Measurements from ENCODE around the gene PRR9. TPM values are rescaled to one million over a fixed set of nuclear protein-coding genes. Genes with fewer than 3 reads are reported as not detected.
"Not testable (repeated sequence)": the region's sequence is repeated elsewhere in the genome, so short reads cannot be mapped to it uniquely, and the experiment has no call there.

Gene PRR9
- not detected for polyA plus RNA-seq (2012; ENCODE audit: low read depth, missing spikeins)

GRCh38 chr1:153217212-153217611, at the start of gene PRR9:
PRR9 (plus strand) TSS chr1:153217584; CDS start chr1:153218145, 561 bp downstream.
- FAIRE-seq (no peak), DNase-seq (ENCODE audit: insufficient read length, low spot score) (no peak)
- TF ChIP-seq SPI1 (IDR thresholded peaks at IDR 0.05; ENCODE audit: low read depth, low read length) (no peak), POU2F2 (IDR thresholded peaks at IDR 0.05; ENCODE audit: low read depth, low read length) (no peak), TAF1 (IDR thresholded peaks at IDR 0.05; ENCODE audit: low read depth, low read length) (no peak), POLR2AphosphoS5 (IDR thresholded peaks at IDR 0.05; ENCODE audit: low read depth, low read length) (no peak), PAX5 (IDR thresholded peaks at IDR 0.05; ENCODE audit: insufficient read depth, low read length, severe bottlenecking) (no peak), POLR2A (IDR thresholded peaks at IDR 0.05; ENCODE audit: low read depth, low read length) (no peak)

- no peak for DNase-seq (ENCODE audit: insufficient read length, low spot score)
- TF ChIP-seq POLR2AphosphoS5 (IDR thresholded peaks at IDR 0.05; ENCODE audit: low read depth, low read length), result no peak
- FAIRE-seq, result no peak
Observed at GRCh38 chr1:153168686-153169085, 48.7 kb upstream of the PRR9 start.

- DNase-seq (ENCODE audit: insufficient read length, low spot score) (no peak), FAIRE-seq (no peak)
- TF ChIP-seq POLR2A (IDR thresholded peaks at IDR 0.05; ENCODE audit: low read depth, low read length) (no peak), POLR2AphosphoS5 (IDR thresholded peaks at IDR 0.05; ENCODE audit: low read depth, low read length) (no peak), TAF1 (IDR thresholded peaks at IDR 0.05; ENCODE audit: low read depth, low read length) (no peak), SPI1 (IDR thresholded peaks at IDR 0.05; ENCODE audit: low read depth, low read length) (no peak), PAX5 (IDR thresholded peaks at IDR 0.05; ENCODE audit: insufficient read depth, low read length, severe bottlenecking) (no peak), POU2F2 (IDR thresholded peaks at IDR 0.05; ENCODE audit: low read depth, low read length) (no peak)
Observed at GRCh38 chr1:153174624-153175023, 42.8 kb upstream of the PRR9 start.

GRCh38 chr1:153178922-153179321, 38.5 kb upstream of the PRR9 start:
- FAIRE-seq (no peak), DNase-seq (ENCODE audit: insufficient read length, low spot score) (no peak)
- TF ChIP-seq PAX5 (IDR thresholded peaks at IDR 0.05; ENCODE audit: insufficient read depth, low read length, severe bottlenecking), result no peak
- no peak for TF ChIP-seq TAF1 (IDR thresholded peaks at IDR 0.05; ENCODE audit: low read depth, low read length)
- no peak for TF ChIP-seq SPI1 (IDR thresholded peaks at IDR 0.05; ENCODE audit: low read depth, low read length)
- TF ChIP-seq POU2F2 (IDR thresholded peaks at IDR 0.05; ENCODE audit: low read depth, low read length), result no peak
- no peak for TF ChIP-seq POLR2AphosphoS5 (IDR thresholded peaks at IDR 0.05; ENCODE audit: low read depth, low read length)
- TF ChIP-seq POLR2A (IDR thresholded peaks at IDR 0.05; ENCODE audit: low read depth, low read length), result no peak

GRCh38 chr1:153180556-153180955, 36.8 kb upstream of the PRR9 start:
- DNase-seq (ENCODE audit: insufficient read length, low spot score) (no peak), FAIRE-seq (no peak)
- TF ChIP-seq POU2F2 (IDR thresholded peaks at IDR 0.05; ENCODE audit: low read depth, low read length) (no peak), TAF1 (IDR thresholded peaks at IDR 0.05; ENCODE audit: low read depth, low read length) (no peak), POLR2A (IDR thresholded peaks at IDR 0.05; ENCODE audit: low read depth, low read length) (no peak), PAX5 (IDR thresholded peaks at IDR 0.05; ENCODE audit: insufficient read depth, low read length, severe bottlenecking) (no peak), SPI1 (IDR thresholded peaks at IDR 0.05; ENCODE audit: low read depth, low read length) (no peak), POLR2AphosphoS5 (IDR thresholded peaks at IDR 0.05; ENCODE audit: low read depth, low read length) (no peak)

GRCh38 chr1:153188301-153188700, 29.1 kb upstream of the PRR9 start:
- FAIRE-seq, result not testable (repeated sequence)

GRCh38 chr1:153190373-153190772, 27.0 kb upstream of the PRR9 start:
- FAIRE-seq (no peak), DNase-seq (ENCODE audit: insufficient read length, low spot score) (no peak)
- TF ChIP-seq POU2F2 (IDR thresholded peaks at IDR 0.05; ENCODE audit: low read depth, low read length), result no peak
- TF ChIP-seq POLR2AphosphoS5 (IDR thresholded peaks at IDR 0.05; ENCODE audit: low read depth, low read length), result no peak
- no peak for TF ChIP-seq POLR2A (IDR thresholded peaks at IDR 0.05; ENCODE audit: low read depth, low read length)
- no peak for TF ChIP-seq TAF1 (IDR thresholded peaks at IDR 0.05; ENCODE audit: low read depth, low read length)

More at GRCh38 chr1:153188301-153188700, 29.1 kb upstream of the PRR9 start:
- not testable (repeated sequence) for DNase-seq (ENCODE audit: insufficient read length, low spot score)

GRCh38 chr1:153192697-153193096, 24.7 kb upstream of the PRR9 start:
- DNase-seq (ENCODE audit: insufficient read length, low spot score), result no peak
- TF ChIP-seq SPI1 (IDR thresholded peaks at IDR 0.05; ENCODE audit: low read depth, low read length) (no peak), TAF1 (IDR thresholded peaks at IDR 0.05; ENCODE audit: low read depth, low read length) (no peak), PAX5 (IDR thresholded peaks at IDR 0.05; ENCODE audit: insufficient read depth, low read length, severe bottlenecking) (no peak), POU2F2 (IDR thresholded peaks at IDR 0.05; ENCODE audit: low read depth, low read length) (no peak), POLR2A (IDR thresholded peaks at IDR 0.05; ENCODE audit: low read depth, low read length) (no peak), POLR2AphosphoS5 (IDR thresholded peaks at IDR 0.05; ENCODE audit: low read depth, low read length) (no peak)
- no peak for FAIRE-seq

GRCh38 chr1:153194331-153195050, 22.9 kb upstream of the PRR9 start:
- DNase-seq (ENCODE audit: insufficient read length, low spot score) (no peak), FAIRE-seq (no peak)
- TF ChIP-seq SPI1 (IDR thresholded peaks at IDR 0.05; ENCODE audit: low read depth, low read length) (no peak), PAX5 (IDR thresholded peaks at IDR 0.05; ENCODE audit: insufficient read depth, low read length, severe bottlenecking) (no peak), POU2F2 (IDR thresholded peaks at IDR 0.05; ENCODE audit: low read depth, low read length) (no peak), TAF1 (IDR thresholded peaks at IDR 0.05; ENCODE audit: low read depth, low read length) (no peak), POLR2AphosphoS5 (IDR thresholded peaks at IDR 0.05; ENCODE audit: low read depth, low read length) (no peak), POLR2A (IDR thresholded peaks at IDR 0.05; ENCODE audit: low read depth, low read length) (no peak)

GRCh38 chr1:153195216-153195615, 22.2 kb upstream of the PRR9 start:
- DNase-seq (ENCODE audit: insufficient read length, low spot score) (no peak), FAIRE-seq (no peak)
- TF ChIP-seq POLR2AphosphoS5 (IDR thresholded peaks at IDR 0.05; ENCODE audit: low read depth, low read length) (no peak), POU2F2 (IDR thresholded peaks at IDR 0.05; ENCODE audit: low read depth, low read length) (no peak), PAX5 (IDR thresholded peaks at IDR 0.05; ENCODE audit: insufficient read depth, low read length, severe bottlenecking) (no peak), SPI1 (IDR thresholded peaks at IDR 0.05; ENCODE audit: low read depth, low read length) (no peak), TAF1 (IDR thresholded peaks at IDR 0.05; ENCODE audit: low read depth, low read length) (no peak), POLR2A (IDR thresholded peaks at IDR 0.05; ENCODE audit: low read depth, low read length) (no peak)

All from GM12891 (cell line).